Thoracic aorta (tissue), 2 donors: ENCODE measurements around the gene PNPLA7. TPM values are rescaled to one million over a fixed set of nuclear protein-coding genes. Genes with fewer than 3 reads are reported as not detected.

Experiments
- ATAC-seq: fragments of 150-250 bp; one replicate; pipeline ENCODE4 v1.8.0; 2017; ENCODE audit warnings: low read depth; ENCODE audit not compliant: insufficient number of reproducible peaks, low FRiP score
- DNase-seq: peaks from one replicate; pipeline ENCODE4 v3.0.0-alpha.2; 2020; ENCODE audit warnings: low spot score
- H3K27ac ChIP-seq, 2 donors: fragments of 200-600 bp; sonication (generic); 1 replicate in 1 of 2; 2 replicates in 1 of 2; pipeline ENCODE4 v1.5.1; 2016; ENCODE audit warnings: mild to moderate bottlenecking in 2 of 2, moderate library complexity in 2 of 2
- H3K27me3 ChIP-seq: fragments of 200-600 bp; sonication (generic); replicated peaks from 2 replicates; pipeline ENCODE4 v1.6.0; 2016; ENCODE audit warnings: mild to moderate bottlenecking; ENCODE audit not compliant: insufficient read depth
- H3K36me3 ChIP-seq: fragments of 200-600 bp; sonication (generic); one replicate; pipeline ENCODE4 v1.5.1; 2016
- H3K4me1 ChIP-seq, 2 donors: fragments of 200-600 bp; sonication (generic); 1 replicate in 1 of 2; 2 replicates in 1 of 2; pipeline versions ENCODE4 v1.5.1 to v1.6.0; 2016; ENCODE audit warnings: low read depth in 2 of 2, mild to moderate bottlenecking in 1 of 2; ENCODE audit not compliant: control insufficient read depth in 1 of 2
- H3K4me3 ChIP-seq: fragments of 200-600 bp; sonication (generic); 2 replicates; pipeline ENCODE4 v1.5.1; 2016; ENCODE audit warnings: mild to moderate bottlenecking
- H3K9me3 ChIP-seq: fragments of 200-600 bp; sonication (generic); 2 replicates; pipeline ENCODE4 v1.5.1; 2016
- CTCF ChIP-seq: fragments of 200-600 bp; sonication (generic); IDR thresholded peaks from one replicate; pipeline ENCODE4 v1.5.1; 2019; ENCODE audit warnings: antibody characterized with exemption
- total RNA-seq, 2 donors: library from RNA; depleted of rRNA; stranded (reverse); fragments of >200 nt; gene quantifications; one replicate each; pipeline versions ENCODE4 v1.1.0 to v1.2.3, GENCODE V29; 2016

Gene PNPLA7
- total RNA-seq, 2 donors from 2014 or later, result 12.7 to 21.4 TPM

GRCh38 chr9:137448602-137448962 lies 101.6 kb downstream of the PNPLA7 start:
- no peak for TF ChIP-seq CTCF
- ATAC-seq (no peak), DNase-seq (no peak)
- peaks cover 0 to 10% of the 10 kb centered on the region in 2 donors for H3K4me1 ChIP-seq
- H3K4me3 ChIP-seq, result no peak overlapping the region
- no peaks in the 10 kb centered on the region for H3K9me3 ChIP-seq
- H3K27me3 ChIP-seq, result no peaks in the 10 kb centered on the region
- peaks cover 17% of the 10 kb centered on the region for H3K36me3 ChIP-seq
- H3K27ac ChIP-seq, result no peak overlapping the region

GRCh38 chr9:137447722-137448601 lies 102.2 kb downstream of the PNPLA7 start:
- Histone ChIP-seq H3K4me3 (no peak overlapping the region), H3K36me3 (peaks cover 12% of the 10 kb centered on the region), H3K9me3 (no peaks in the 10 kb centered on the region), H3K27ac (no peak overlapping the region), H3K4me1 (peaks cover 0 to 7% of the 10 kb centered on the region in 2 donors), H3K27me3 (no peaks in the 10 kb centered on the region)
- DNase-seq (no peak), ATAC-seq (no peak)
- no peak for TF ChIP-seq CTCF

GRCh38 chr9:137446851-137447471 lies 103.2 kb downstream of the PNPLA7 start:
- no peak for ATAC-seq
- peaks cover 0 to 7% of the 10 kb centered on the region in 2 donors for H3K4me1 ChIP-seq
- peaks cover 3% of the 10 kb centered on the region for H3K36me3 ChIP-seq
- no peak for DNase-seq
- no peaks in the 10 kb centered on the region for H3K9me3 ChIP-seq
- H3K27me3 ChIP-seq, result peaks cover 3% of the 10 kb centered on the region
- peak overlapping the region in 1 of 2 donors; percentile 4 for H3K27ac ChIP-seq
- TF ChIP-seq CTCF, result no peak
- no peak overlapping the region for H3K4me3 ChIP-seq

- Histone ChIP-seq H3K27me3 (peaks cover 4% of the 10 kb centered on the region), H3K36me3 (peaks cover 3% of the 10 kb centered on the region), H3K4me1 (peaks cover 5 to 12% of the 10 kb centered on the region in 2 donors), H3K9me3 (no peaks in the 10 kb centered on the region), H3K27ac (no peak overlapping the region), H3K4me3 (no peak overlapping the region)
- TF ChIP-seq CTCF, result no peak
- no peak for DNase-seq
- ATAC-seq, result no peak
Measured at GRCh38 chr9:137445930-137446431, 104.2 kb downstream of the PNPLA7 start.

GRCh38 chr9:137445275-137445807 lies 104.9 kb downstream of the PNPLA7 start:
- peaks cover 3% of the 10 kb centered on the region for H3K36me3 ChIP-seq
- peak; percentile 90 for TF ChIP-seq CTCF
- peaks cover 5 to 12% of the 10 kb centered on the region in 2 donors for H3K4me1 ChIP-seq
- no peak for ATAC-seq
- no peak overlapping the region for H3K27ac ChIP-seq
- H3K4me3 ChIP-seq, result no peak overlapping the region
- DNase-seq, result peak; percentile 68
- H3K9me3 ChIP-seq, result no peaks in the 10 kb centered on the region
- peaks cover 4% of the 10 kb centered on the region for H3K27me3 ChIP-seq
